PC-3 (cell line): ENCODE results near the gene ZDHHC13. TPM values are rescaled to one million over a fixed set of nuclear protein-coding genes. Genes with fewer than 3 reads are reported as not detected.

Source experiments
- ATAC-seq: fragments of 200-7000 bp; cut with Tn5 transposase; 2 replicates; pipeline ENCODE4 v1.9.1; 2020; ENCODE audit warnings: mild to moderate bottlenecking, moderate library complexity
- BruUV-seq: library from RNA; stranded (reverse); fragments of 400-500 nt; replicated peaks from 2 replicates; lab custom pipeline; 2021; lab: Mats Ljungman, UMichigan
- CTCF ChIA-PET: fragments of 300-600 bp; sonication (Branson Sonifier 250); formaldehyde crosslinking; loops from one replicate; lab custom pipeline; 2022; ENCODE audit warnings: antibody characterized with exemption; lab: Charles Lee
- POLR2A ChIA-PET: fragments of 300-600 bp; sonication (Branson Sonifier 250); formaldehyde crosslinking; loops from one replicate; lab custom pipeline; 2022; ENCODE audit warnings: antibody characterized with exemption; ENCODE audit not compliant: unreplicated experiment; lab: Charles Lee
- DNase-seq: peaks from one replicate; pipeline ENCODE4 v3.0.0-alpha.2; 2015
- H2AFZ ChIP-seq: fragments of 300-600 bp; sonication (generic); 2 replicates; pipeline ENCODE4 v1.6.0; 2016; ENCODE audit warnings: antibody characterized with exemption, low read length
- H3F3A ChIP-seq: fragments of 300-600 bp; sonication (generic); one replicate; pipeline ENCODE4 v1.6.0; 2017; ENCODE audit warnings: antibody characterized with exemption, low read length, control low read depth, mild to moderate bottlenecking; ENCODE audit not compliant: unreplicated experiment
- H3K27ac ChIP-seq: fragments of 300-600 bp; sonication (generic); 2 replicates; pipeline ENCODE4 v1.5.1; 2016; ENCODE audit warnings: mild to moderate bottlenecking, low read length
- H3K27me3 ChIP-seq: fragments of 300-600 bp; sonication (generic); 2 replicates; pipeline ENCODE4 v1.6.1; 2016; ENCODE audit warnings: low read length, mixed read lengths
- H3K36me3 ChIP-seq: fragments of 300-600 bp; sonication (generic); 2 replicates; pipeline ENCODE4 v1.6.1; 2016; ENCODE audit warnings: low read depth, mixed run types, low read length, mixed read lengths
- H3K4me1 ChIP-seq: fragments of 300-600 bp; sonication (generic); 2 replicates; pipeline ENCODE4 v1.5.1; 2016; ENCODE audit warnings: low read length; ENCODE audit not compliant: insufficient read depth
- H3K4me2 ChIP-seq: fragments of 300-600 bp; sonication (generic); 2 replicates; pipeline ENCODE4 v1.6.0; 2016; ENCODE audit warnings: low read length
- H3K4me3 ChIP-seq: fragments of 300-600 bp; sonication (generic); 2 replicates; pipeline ENCODE4 v1.5.1; 2016; ENCODE audit warnings: mild to moderate bottlenecking, low read length, mixed read lengths
- H3K79me2 ChIP-seq: fragments of 300-600 bp; sonication (generic); 2 replicates; pipeline ENCODE4 v1.6.1; 2017; ENCODE audit warnings: low read length, mixed read lengths
- H3K9ac ChIP-seq: fragments of 300-600 bp; sonication (generic); 2 replicates; pipeline ENCODE4 v1.6.0; 2016; ENCODE audit warnings: mild to moderate bottlenecking, low read length
- H3K9me2 ChIP-seq: fragments of 300-600 bp; sonication (generic); replicated peaks from 2 replicates; pipeline ENCODE4 v1.6.1; 2016; ENCODE audit warnings: mixed run types, low read length, mixed read lengths
- H3K9me3 ChIP-seq: fragments of 300-600 bp; sonication (generic); 2 replicates; pipeline ENCODE4 v1.6.1; 2016; ENCODE audit warnings: low read length, mixed read lengths
- H4K20me1 ChIP-seq: fragments of 300-600 bp; sonication (generic); 2 replicates; pipeline ENCODE4 v1.6.1; 2016; ENCODE audit warnings: low read length, mixed read lengths
- EZH2 ChIP-seq: fragments of 300-600 bp; sonication (generic); IDR thresholded peaks from one replicate; pipeline ENCODE4 v1.6.1; 2017; ENCODE audit warnings: antibody characterized with exemption, mild to moderate bottlenecking, low read length; ENCODE audit not compliant: unreplicated experiment
- EZH2phosphoT487 ChIP-seq: fragments of 300-600 bp; sonication (generic); IDR thresholded peaks from 2 replicates; pipeline ENCODE4 v1.6.1; 2018; ENCODE audit warnings: mild to moderate bottlenecking, antibody characterized with exemption, low read length, borderline replicate concordance
- intact Hi-C: fragments of 100-400 bp; cut with micrococcal nuclease; formaldehyde crosslinking; loops from 2 replicates; pipeline ENCODE4 v1.9.0; 2023
- total RNA-seq: library from RNA; depleted of rRNA; stranded (reverse); fragments of >200 nt; gene quantifications from 2 replicates; pipeline ENCODE4 v1.2.3, GENCODE V29; 2014
- TF ChIP-seq, protein P1 (sequence below): fragments of 300-600 bp; sonication (generic); conservative IDR thresholded peaks from 2 replicates; pipeline ENCODE4 v1.5.1; 2017; ENCODE audit warnings: antibody characterized with exemption, low read depth, mild to moderate bottlenecking, low read length

The ZDHHC13 gene
- total RNA-seq, 1 experiment from 2014 or later: 21.2 TPM

DNA sequence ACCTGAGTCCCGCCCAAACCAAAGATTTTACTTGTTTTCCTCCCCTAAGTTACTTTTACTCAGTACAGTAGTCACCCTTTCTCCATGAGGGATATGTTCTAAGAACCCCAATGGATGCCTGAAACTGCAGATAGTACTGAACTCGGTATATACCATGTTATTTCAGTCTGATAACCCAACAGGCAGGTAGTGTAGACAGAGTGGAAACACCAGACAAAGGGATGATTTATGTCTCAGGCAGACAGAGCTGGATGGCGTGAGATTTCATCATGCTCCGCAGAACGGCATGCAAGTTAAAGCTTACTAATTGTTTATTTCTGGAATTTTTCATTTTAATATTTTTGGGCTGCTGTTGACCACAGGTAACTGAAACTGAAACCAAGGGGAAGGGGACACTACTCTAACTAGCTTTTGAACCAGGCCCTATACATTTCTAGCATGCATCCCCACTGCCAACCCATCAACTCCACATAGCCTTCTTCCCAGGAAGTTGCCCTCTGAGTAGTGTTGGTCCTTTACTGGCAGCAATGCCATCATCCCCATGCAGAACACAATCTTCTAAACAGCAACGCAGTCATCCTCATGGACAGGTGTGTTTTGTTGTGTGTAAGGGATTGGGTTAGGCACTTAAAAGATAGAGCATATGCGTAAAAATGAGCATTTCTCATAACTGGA lies 57.1 kb downstream of the ZDHHC13 start:
- no peaks in the 10 kb centered on the region for H3K9me3 ChIP-seq
- no peak for DNase-seq
- no peak overlapping the region for H3K9ac ChIP-seq
- H3K36me3 ChIP-seq: peaks cover 27% of the 10 kb centered on the region; the same call in 1 of the 2 replicates
- intact Hi-C loops: no loop called here
- H3K9me2 ChIP-seq: no peaks in the 10 kb centered on the region
- no peaks in the 10 kb centered on the region for H4K20me1 ChIP-seq
- no peak overlapping the region for H3K4me2 ChIP-seq
- no peaks in the 10 kb centered on the region for H3K4me1 ChIP-seq
- H2AFZ ChIP-seq: no peak overlapping the region
- no peaks in the 10 kb centered on the region for H3K27me3 ChIP-seq
- H3K79me2 ChIP-seq: no peaks in the 10 kb centered on the region
- ChIA-PET POLR2A (no interaction called here), CTCF (no interaction called here)
- no peak overlapping the region for H3K27ac ChIP-seq
- TF ChIP-seq EZH2 (no peak), EZH2phosphoT487 (no peak)
- TF ChIP-seq, protein P1, sequence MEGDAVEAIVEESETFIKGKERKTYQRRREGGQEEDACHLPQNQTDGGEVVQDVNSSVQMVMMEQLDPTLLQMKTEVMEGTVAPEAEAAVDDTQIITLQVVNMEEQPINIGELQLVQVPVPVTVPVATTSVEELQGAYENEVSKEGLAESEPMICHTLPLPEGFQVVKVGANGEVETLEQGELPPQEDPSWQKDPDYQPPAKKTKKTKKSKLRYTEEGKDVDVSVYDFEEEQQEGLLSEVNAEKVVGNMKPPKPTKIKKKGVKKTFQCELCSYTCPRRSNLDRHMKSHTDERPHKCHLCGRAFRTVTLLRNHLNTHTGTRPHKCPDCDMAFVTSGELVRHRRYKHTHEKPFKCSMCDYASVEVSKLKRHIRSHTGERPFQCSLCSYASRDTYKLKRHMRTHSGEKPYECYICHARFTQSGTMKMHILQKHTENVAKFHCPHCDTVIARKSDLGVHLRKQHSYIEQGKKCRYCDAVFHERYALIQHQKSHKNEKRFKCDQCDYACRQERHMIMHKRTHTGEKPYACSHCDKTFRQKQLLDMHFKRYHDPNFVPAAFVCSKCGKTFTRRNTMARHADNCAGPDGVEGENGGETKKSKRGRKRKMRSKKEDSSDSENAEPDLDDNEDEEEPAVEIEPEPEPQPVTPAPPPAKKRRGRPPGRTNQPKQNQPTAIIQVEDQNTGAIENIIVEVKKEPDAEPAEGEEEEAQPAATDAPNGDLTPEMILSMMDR: no peak
- no peak overlapping the region for H3K4me3 ChIP-seq
- no peak for ATAC-seq
- BruUV-seq: no TSS peak
- no peaks in the 10 kb centered on the region for H3F3A ChIP-seq

DNA sequence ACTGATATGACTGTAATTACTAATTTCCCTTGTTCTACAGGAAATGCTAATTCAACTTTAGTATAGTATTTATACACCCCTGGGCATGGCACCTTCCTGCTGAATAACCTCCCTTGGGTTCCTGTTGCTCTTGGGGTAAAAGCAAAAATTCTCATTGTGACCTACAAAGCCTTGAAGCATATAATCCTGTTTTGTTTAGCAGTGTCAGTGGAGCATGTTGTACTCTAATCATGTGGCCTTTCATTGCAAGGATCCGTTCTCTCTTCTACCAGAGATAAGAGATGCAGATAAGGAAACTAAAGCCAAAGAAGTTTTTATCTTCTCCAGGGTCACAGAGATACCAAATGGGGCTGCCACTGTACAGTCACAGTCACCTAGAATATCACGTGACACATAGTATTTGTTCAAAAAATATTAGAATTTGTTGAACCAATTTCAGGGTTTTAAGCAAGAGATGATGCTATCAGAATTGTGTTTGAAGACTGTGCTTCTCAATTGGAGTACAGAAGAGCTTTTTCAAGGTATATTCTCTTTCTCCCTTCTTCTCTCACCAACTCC lies 59.7 kb downstream of the ZDHHC13 start:
- intact Hi-C loops: no loop called here
- no peaks in the 10 kb centered on the region for H4K20me1 ChIP-seq
- no peaks in the 10 kb centered on the region for H3K4me1 ChIP-seq
- H3K79me2 ChIP-seq: no peaks in the 10 kb centered on the region
- H3K4me2 ChIP-seq: no peak overlapping the region
- no peaks in the 10 kb centered on the region for H3K9me2 ChIP-seq
- H2AFZ ChIP-seq: no peak overlapping the region
- no peak overlapping the region for H3K4me3 ChIP-seq
- POLR2A ChIA-PET: no interaction called here
- BruUV-seq: no TSS peak
- no peaks in the 10 kb centered on the region for H3F3A ChIP-seq
- no peaks in the 10 kb centered on the region for H3K27me3 ChIP-seq
- no peak for TF ChIP-seq EZH2phosphoT487
- no peak for TF ChIP-seq EZH2
- TF ChIP-seq, protein P1: no peak
- no peak overlapping the region for H3K27ac ChIP-seq
- CTCF ChIA-PET: no interaction called here
- ATAC-seq (no peak), DNase-seq (no peak)
- no peaks in the 10 kb centered on the region for H3K9me3 ChIP-seq
- no peak overlapping the region for H3K9ac ChIP-seq
- H3K36me3 ChIP-seq: peaks cover 19% of the 10 kb centered on the region; the same call in 1 of the 2 replicates
